Stimulated activated CD4-positive, alpha-beta T cell treated with anti-CD3 and anti-CD28 coated beads, TNF-alpha, amount 100 ng/mL, for 1 hour (primary cell): ENCODE measurements around the gene MYOG.

Experiments
- DNase-seq, 3 donors: peaks; one replicate each; pipeline ENCODE4 v3.0.0-alpha.2; 2020; ENCODE audit warnings: low read depth in 3 of 3, low spot score in 1 of 3

Gene MYOG

GRCh38 chr1:203085528-203086406, at the start of gene MYOG:
Gene MYOG (minus strand): TSS chr1:203086012. CDS start chr1:203085961, 51 bp downstream.
- DNase-seq = no peak

GRCh38 chr1:203133970-203134725, 48.3 kb upstream of the MYOG start:
- DNase-seq = no peak

- DNase-seq = no peak
These were observed 45.9 kb upstream of the MYOG start for GRCh38 chr1:203131548-203132200.

DNA sequence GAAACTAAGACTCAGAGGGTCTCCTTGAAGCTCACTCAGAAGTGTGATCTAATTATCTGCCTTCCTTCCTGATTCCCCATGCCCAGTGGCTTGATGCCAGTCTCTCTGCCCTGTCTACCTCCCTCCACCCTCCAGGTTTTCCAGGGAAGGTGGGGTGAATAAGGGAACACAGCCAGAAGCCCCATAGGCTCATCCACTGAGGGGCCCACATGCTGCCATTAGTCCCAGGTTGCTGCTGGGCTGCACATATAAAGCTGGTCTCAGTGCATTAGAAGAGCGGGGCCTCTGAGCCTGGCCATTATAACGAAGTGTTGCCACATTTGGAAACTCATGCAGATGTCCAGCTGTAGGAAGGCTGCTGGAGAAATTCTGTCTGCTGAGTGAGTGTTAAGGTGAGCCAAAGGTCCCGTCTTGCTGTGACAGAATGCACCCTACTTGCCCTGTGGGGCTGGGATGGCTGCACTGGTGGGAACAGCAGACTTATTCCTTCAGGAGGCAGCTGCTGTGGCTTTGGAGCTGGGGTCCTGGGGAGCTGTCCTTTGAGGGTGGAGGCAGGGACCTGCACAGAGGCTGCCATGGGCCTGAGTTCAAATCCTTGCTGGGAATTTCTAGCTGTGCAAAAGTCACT, 44.7 kb upstream of the MYOG start:
- no peak for DNase-seq

GRCh38 chr1:203129501-203130231, 43.9 kb upstream of the MYOG start:
- no peak for DNase-seq

DNA sequence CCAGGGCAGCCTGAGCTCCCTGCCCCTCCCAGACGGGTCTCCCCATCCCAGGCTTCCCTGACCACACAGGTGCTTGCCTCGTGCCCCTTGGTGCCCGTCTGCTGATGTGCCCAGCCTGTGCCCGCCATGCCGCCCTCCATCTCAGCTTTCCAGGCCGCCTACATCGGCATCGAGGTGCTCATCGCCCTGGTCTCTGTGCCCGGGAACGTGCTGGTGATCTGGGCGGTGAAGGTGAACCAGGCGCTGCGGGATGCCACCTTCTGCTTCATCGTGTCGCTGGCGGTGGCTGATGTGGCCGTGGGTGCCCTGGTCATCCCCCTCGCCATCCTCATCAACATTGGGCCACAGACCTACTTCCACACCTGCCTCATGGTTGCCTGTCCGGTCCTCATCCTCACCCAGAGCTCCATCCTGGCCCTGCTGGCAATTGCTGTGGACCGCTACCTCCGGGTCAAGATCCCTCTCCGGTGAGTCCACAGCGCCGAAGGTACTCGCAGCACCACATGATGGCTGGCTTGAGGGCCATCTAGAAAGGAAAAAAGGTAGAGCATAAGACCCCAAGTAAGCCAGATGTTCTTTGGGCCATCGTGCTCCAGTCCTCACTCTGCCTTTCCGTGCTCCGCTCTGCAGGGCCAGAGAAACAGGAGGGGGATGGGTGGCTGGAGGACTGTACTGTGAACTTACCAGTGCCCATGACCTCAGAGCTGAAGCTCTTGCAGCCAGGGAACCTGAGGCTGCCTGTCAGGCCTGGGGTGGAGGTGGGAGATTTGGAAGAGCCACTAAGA, 43.1 kb upstream of the MYOG start:
- no peak for DNase-seq

GRCh38 chr1:203128431-203128715, 42.6 kb upstream of the MYOG start:
- DNase-seq = no peak

GRCh38 chr1:203127666-203128430, 42.0 kb upstream of the MYOG start, which contains the start of gene ADORA1:
Gene ADORA1 (plus strand): TSS chr1:203127726. CDS start chr1:203128842, 1,116 bp downstream.
- DNase-seq = no peak

DNA sequence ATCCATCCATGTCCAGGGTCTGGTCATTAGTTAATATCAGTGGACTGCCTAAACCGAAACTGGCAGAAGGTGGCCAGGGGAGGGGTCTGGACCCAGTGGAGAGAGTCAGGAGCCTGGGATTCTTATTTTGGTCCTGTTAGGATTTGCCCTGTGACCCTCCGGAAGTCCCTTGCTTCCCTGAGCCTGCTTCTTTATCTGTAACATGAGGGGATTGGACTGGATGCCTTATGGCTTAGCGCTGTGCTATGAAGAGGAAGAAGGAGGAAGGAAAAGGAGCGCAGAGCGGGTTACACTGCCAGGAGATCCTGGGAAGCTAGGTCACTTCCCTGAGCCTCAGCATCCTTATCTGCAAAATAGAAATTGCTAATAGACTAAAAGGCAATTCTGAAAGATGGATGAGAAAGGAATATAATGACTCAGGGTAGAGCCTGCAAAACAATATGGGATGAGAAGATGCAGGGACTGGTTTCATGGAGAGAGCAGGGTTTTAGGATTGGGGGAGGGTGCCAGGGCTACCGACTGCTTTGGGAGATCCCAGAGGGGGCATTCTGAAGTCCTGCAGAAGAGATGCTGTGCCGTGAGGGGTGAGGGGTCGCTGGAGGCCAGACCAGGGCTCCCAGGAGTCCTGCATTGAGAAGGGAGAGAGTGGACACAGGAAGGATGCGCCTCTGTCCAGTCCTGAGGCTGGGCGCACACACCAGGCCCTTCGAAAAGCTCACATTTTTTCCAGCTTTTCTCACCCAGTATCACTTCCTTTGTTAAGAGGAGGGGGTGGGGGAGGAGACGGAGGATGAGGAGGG, 41.3 kb upstream of the MYOG start:
- no peak for DNase-seq

DNA sequence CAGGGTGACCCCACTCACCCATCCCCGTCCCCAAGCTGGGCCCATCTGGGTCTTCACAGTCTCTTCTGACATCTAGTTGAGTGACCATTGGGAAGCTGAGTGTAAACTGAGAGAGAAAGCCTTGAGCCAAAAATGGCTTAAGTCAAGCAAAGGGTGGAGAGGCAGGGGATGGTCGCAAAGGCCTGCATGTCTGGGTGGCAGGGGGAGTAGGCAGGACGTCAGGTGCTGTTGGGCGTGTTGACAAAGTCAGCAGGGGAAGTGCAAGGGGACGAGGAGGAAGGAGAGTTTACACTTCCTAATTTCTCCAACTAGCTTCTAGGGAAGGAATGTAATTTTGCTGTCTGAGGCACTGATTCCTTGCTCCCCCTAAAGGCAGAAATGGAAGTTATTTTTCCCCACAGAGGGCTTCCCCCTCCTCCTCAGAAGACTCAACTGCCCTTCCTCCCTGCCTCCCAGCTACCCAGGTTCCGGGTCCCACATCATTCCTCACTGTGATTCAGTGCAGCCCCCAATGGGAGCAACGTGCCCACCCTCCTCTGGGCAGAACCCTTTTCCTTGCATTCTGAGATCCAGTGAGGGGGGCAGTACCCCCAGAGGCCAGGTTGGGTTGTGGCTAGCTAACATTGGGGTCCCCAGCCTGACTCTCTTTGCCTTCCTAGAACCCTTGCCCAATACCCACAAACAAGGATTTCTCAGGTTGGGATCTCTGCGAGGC, 40.5 kb upstream of the MYOG start:
- no peak for DNase-seq

GRCh38 chr1:203124546-203125317, 38.9 kb upstream of the MYOG start:
- DNase-seq = no peak

GRCh38 chr1:203124011-203124410, 38.2 kb upstream of the MYOG start:
- no peak for DNase-seq

- no peak for DNase-seq
These were observed 36.3 kb upstream of the MYOG start for GRCh38 chr1:203122159-203122558.

DNA sequence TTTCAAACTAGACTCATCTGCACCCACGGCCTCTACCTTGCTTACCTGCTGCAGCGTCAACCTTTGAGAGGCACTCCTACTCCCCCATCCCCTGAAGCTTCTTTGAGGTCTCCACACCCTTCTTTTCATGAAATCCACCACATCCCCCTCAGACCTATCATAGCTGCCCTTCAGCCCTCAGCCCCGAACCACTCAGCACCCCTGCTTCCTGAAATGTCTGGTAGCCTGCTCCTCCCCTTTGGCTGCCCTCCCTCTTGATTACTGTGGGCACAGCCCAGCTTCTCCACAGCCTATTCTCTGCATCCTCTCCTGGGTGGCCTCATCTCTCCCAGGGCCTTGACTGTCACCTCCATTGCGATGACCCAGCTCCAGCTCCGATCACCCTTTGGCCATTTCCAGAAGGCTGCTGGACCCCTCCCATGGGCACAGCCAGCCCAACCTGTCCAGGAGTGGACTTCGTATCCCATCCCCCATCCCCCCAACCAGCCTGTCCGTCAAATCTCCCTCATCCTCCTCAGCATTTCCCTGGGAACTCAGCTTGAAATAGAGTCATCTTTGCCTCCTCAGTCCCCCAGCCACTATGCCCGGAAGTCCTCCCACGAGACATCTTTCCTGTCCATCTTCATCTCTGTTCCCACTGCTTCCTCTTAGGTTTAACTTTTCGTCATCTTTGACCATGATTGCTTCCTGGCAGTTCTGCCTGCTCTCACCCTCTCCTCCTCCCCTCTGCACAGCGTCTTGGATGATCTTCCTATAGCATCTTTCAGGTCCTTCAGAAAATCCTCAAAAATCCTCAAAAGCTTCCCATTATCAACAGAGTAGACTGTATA, 35.6 kb upstream of the MYOG start:
- DNase-seq = no peak

DNA sequence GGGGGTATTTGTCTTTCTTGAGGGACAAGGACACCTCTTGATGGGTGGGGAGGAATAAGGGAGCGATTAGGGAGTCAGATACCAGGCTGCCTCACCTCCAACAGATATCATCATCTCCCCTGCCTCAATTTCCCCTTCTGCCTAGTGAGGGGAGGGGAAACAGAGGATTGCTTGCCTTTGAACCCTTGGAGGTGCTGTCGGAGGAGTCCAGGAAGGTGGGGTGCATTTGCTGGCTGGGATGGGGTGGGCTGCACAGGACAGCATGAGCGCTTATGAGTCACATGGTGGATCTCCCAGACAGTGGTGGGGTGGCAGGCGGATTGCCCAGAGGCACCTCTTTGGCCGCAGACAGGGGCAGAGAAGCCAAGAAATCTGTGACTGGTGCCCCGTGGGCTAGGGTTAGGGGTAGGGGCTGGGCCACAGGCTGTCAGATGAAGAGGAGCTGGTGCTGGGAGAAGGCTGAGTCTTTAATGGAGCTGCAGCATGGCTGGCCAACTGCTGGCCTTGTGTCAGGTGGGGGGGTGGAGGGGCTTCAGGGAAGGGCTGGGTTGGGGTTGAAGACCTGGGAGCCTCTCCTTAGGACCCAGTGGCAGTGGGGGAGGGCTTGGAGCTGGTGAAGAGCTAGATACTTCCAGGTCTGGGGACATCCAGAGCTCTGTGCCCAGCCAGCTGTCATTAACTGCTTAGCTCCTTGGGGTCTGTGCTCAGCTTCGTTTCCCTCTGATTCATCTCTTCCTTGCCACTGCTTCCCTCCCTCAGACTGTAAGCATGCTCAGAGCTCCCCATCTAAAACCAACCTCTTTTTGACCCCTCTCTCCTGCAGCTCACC, 34.7 kb upstream of the MYOG start:
- no peak for DNase-seq
